IMR-90 (cell line): ENCODE results near the gene MCAM. TPM values are rescaled to one million over a fixed set of nuclear protein-coding genes. Genes with fewer than 3 reads are reported as not detected.

ENCODE experiments used
- ATAC-seq: fragments of 200-7000 bp; cut with Tn5 transposase; 2 replicates; pipeline ENCODE4 v1.9.1; 2020; ENCODE audit warnings: low read depth, mild to moderate bottlenecking, moderate library complexity
- BruUV-seq: library from RNA; stranded (reverse); fragments of 400-500 nt; replicated peaks from 2 replicates; lab custom pipeline; 2021; lab: Mats Ljungman, UMichigan
- CTCF ChIA-PET: fragments of 300-600 bp; formaldehyde crosslinking; extraction: SDS; loops from one replicate; lab custom pipeline; 2021; ENCODE audit warnings: antibody characterized with exemption; lab: Yijun Ruan, JAX
- POLR2A ChIA-PET: fragments of 300-600 bp; sonication (Branson Sonifier 250); formaldehyde crosslinking; loops from one replicate; lab custom pipeline; 2022; ENCODE audit warnings: antibody characterized with exemption; ENCODE audit not compliant: unreplicated experiment; lab: Charles Lee
- DNase-seq: peaks from one replicate; pipeline ENCODE4 v3.0.0; 2013
- H2AFZ ChIP-seq: replicated peaks from 2 replicates; pipeline ENCODE3; 2013; ENCODE audit warnings: low read length, mild to moderate bottlenecking; ENCODE audit not compliant: poor library complexity
- H2AK5ac ChIP-seq: 2 replicates; pipeline ENCODE4 v1.6.1; 2013; ENCODE audit warnings: low read depth, low read length, inconsistent platforms
- H2AK9ac ChIP-seq: replicated peaks from 2 replicates; pipeline ENCODE3; 2013; ENCODE audit warnings: mild to moderate bottlenecking, low read depth, low read length, moderate library complexity; ENCODE audit not compliant: poor library complexity
- H2BK120ac ChIP-seq: 2 replicates; pipeline ENCODE4 v1.6.1; 2013; ENCODE audit warnings: low read depth, low read length, inconsistent platforms
- H2BK15ac ChIP-seq: 3 replicates; pipeline ENCODE4 v1.6.1; 2013; ENCODE audit warnings: low read depth, low read length, inconsistent platforms
- H2BK20ac ChIP-seq: 2 replicates; pipeline ENCODE4 v1.6.1; 2013; ENCODE audit warnings: low read depth, mild to moderate bottlenecking, inconsistent platforms, low read length, moderate library complexity
- H2BK5ac ChIP-seq: 2 replicates; pipeline ENCODE4 v1.6.1; 2013; ENCODE audit warnings: mild to moderate bottlenecking, low read depth, low read length, inconsistent platforms; ENCODE audit not compliant: poor library complexity, severe bottlenecking
- H3K14ac ChIP-seq: replicated peaks from 2 replicates; pipeline ENCODE4 v1.6.1; 2013; ENCODE audit warnings: low read depth, low read length, inconsistent platforms
- H3K18ac ChIP-seq: 2 replicates; pipeline ENCODE4 v1.6.1; 2013; ENCODE audit warnings: low read depth, low read length, control low read depth
- H3K23ac ChIP-seq: 2 replicates; pipeline ENCODE4 v1.6.1; 2013; ENCODE audit warnings: low read depth, low read length, inconsistent platforms
- H3K27ac ChIP-seq: 2 replicates; pipeline ENCODE4 v1.5.1; 2013; ENCODE audit warnings: mild to moderate bottlenecking, control low read depth, low read length; ENCODE audit not compliant: insufficient read depth
- H3K27me3 ChIP-seq: 2 replicates; pipeline ENCODE4 v1.6.1; 2013; ENCODE audit warnings: low read length; ENCODE audit not compliant: control insufficient read depth, insufficient read depth
- H3K36me3 ChIP-seq: 2 replicates; pipeline ENCODE4 v1.6.1; 2013; ENCODE audit warnings: low read length, mixed read lengths; ENCODE audit not compliant: control insufficient read depth, insufficient read depth
- H3K4ac ChIP-seq: 2 replicates; pipeline ENCODE4 v1.6.1; 2013; ENCODE audit warnings: low read depth, low read length, inconsistent platforms
- H3K4me1 ChIP-seq: 2 replicates; pipeline ENCODE4 v1.6.1; 2013; ENCODE audit warnings: low read length, mixed read lengths; ENCODE audit not compliant: control insufficient read depth, insufficient read depth
- H3K4me2 ChIP-seq: 2 replicates; pipeline ENCODE4 v1.6.1; 2013; ENCODE audit warnings: low read depth, mild to moderate bottlenecking, control low read depth, low read length, moderate library complexity
- H3K4me3 ChIP-seq: 2 replicates; pipeline ENCODE4 v1.5.1; 2013; ENCODE audit warnings: low read depth, mild to moderate bottlenecking, control low read depth, low read length, moderate library complexity; ENCODE audit not compliant: insufficient read depth
- H3K56ac ChIP-seq: 2 replicates; pipeline ENCODE4 v1.6.1; 2013; ENCODE audit warnings: low read length, inconsistent platforms; ENCODE audit not compliant: insufficient read depth; ENCODE audit errors: extremely low read depth
- H3K79me1 ChIP-seq, 2 experiments: 2 replicates each; pipeline ENCODE4 v1.6.1; 2013; ENCODE audit warnings: low read length in 2 of 2, inconsistent platforms in 1 of 2, low read depth in 1 of 2
- H3K9ac ChIP-seq: 2 replicates; pipeline ENCODE4 v1.6.1; 2013; ENCODE audit warnings: low read depth, low read length, control low read depth
- H3K9me1 ChIP-seq: 2 replicates; pipeline ENCODE4 v1.6.1; 2013; ENCODE audit warnings: low read length, inconsistent platforms; ENCODE audit not compliant: insufficient read depth
- H3K9me3 ChIP-seq: 2 replicates; pipeline ENCODE4 v1.6.1; 2013; ENCODE audit warnings: low read length; ENCODE audit not compliant: control insufficient read depth, insufficient read depth
- H4K20me1 ChIP-seq: 2 replicates; pipeline ENCODE4 v1.6.1; 2013; ENCODE audit warnings: low read length, inconsistent platforms; ENCODE audit not compliant: insufficient read depth
- H4K5ac ChIP-seq: 2 replicates; pipeline ENCODE4 v1.6.1; 2013; ENCODE audit warnings: mild to moderate bottlenecking, low read depth, low read length, control low read depth
- H4K8ac ChIP-seq, 2 experiments: 2 replicates each; pipeline ENCODE4 v1.6.1; 2013; ENCODE audit warnings: low read depth in 2 of 2, low read length in 2 of 2, control low read depth in 1 of 2, inconsistent platforms in 1 of 2
- H4K91ac ChIP-seq: 2 replicates; pipeline ENCODE4 v1.6.1; 2013; ENCODE audit warnings: low read depth, low read length, inconsistent platforms; ENCODE audit not compliant: insufficient read depth
- MAFK ChIP-seq: IDR thresholded peaks from 2 replicates; pipeline ENCODE4 v1.6.1; 2012; ENCODE audit warnings: low read depth, low read length, improper control_type of control experiment
- MXI1 ChIP-seq: IDR thresholded peaks from 2 replicates; pipeline ENCODE4 v1.6.1; 2012; ENCODE audit warnings: low read depth, mild to moderate bottlenecking, low read length, moderate library complexity, borderline replicate concordance
- POLR2A ChIP-seq: IDR thresholded peaks from 2 replicates; pipeline ENCODE4 v1.6.1; 2012; ENCODE audit warnings: mild to moderate bottlenecking, low read depth, low read length
- WGBS, 2 experiments: methylation state at CpG; one replicate each; pipeline versions ENCODE4 v1.1.5 to v1.1.7; 2013; ENCODE audit warnings: missing lambda C conversion rate in 2 of 2; ENCODE audit not compliant: insufficient read length in 1 of 2; ENCODE audit errors: extremely low coverage in 2 of 2; 5-methylcytosine and 5-hydroxymethylcytosine counted together
- dilution Hi-C: fragments of 300-500 bp; cut with HindIII; formaldehyde crosslinking; loops from one replicate; pipeline ENCODE4 v1.14.3; 2018; ENCODE audit warnings: low sequenced_read_pairs; ENCODE audit not compliant: unreplicated experiment
- in situ Hi-C: fragments of 300-500 bp; cut with MboI; formaldehyde crosslinking; loops from 3 replicates; pipeline ENCODE4 v1.14.3; 2019; ENCODE audit warnings: low sequenced_read_pairs, inconsistent platforms, mixed read lengths
- intact Hi-C: fragments of 100-400 bp; cut with micrococcal nuclease; formaldehyde crosslinking; loops from 2 replicates; pipeline ENCODE4 v1.10.0; 2022
- polyA plus RNA-seq, 3 experiments: library from polyadenylated mRNA; depleted of rRNA; stranded (reverse); fragments of >200 nt; gene quantifications; 2 replicates each; pipeline ENCODE4 v1.2.3, GENCODE V29; 2012; ENCODE audit warnings: low replicate concordance in 1 of 3
- total RNA-seq: library from RNA; depleted of rRNA; stranded (reverse); fragments of >200 nt; gene quantifications from 2 replicates; pipeline ENCODE4 v1.2.3, GENCODE V29; 2012
- TF ChIP-seq, protein P1 (sequence below): conservative IDR thresholded peaks from 2 replicates; pipeline ENCODE4 v1.5.1; 2012; ENCODE audit warnings: mild to moderate bottlenecking, low read depth, low read length, improper control_type of control experiment
- TF ChIP-seq, protein P2 (sequence below): fragments of 150-350 bp; IDR thresholded peaks from 2 replicates; pipeline ENCODE4 v1.6.1; 2017; ENCODE audit warnings: mild to moderate bottlenecking, antibody characterized with exemption, low read length, low read depth
- TF ChIP-seq, protein P3 (sequence below): fragments of 150-350 bp; IDR thresholded peaks from 2 replicates; pipeline ENCODE4 v1.6.1; 2016; ENCODE audit warnings: low read depth, mild to moderate bottlenecking, low read length, moderate library complexity, borderline replicate concordance

The MCAM gene
- total and polyA plus RNA-seq, 2 of the 4 experiments (the other 2 are of a cell fraction) = 95.1 to 131 TPM

DNA sequence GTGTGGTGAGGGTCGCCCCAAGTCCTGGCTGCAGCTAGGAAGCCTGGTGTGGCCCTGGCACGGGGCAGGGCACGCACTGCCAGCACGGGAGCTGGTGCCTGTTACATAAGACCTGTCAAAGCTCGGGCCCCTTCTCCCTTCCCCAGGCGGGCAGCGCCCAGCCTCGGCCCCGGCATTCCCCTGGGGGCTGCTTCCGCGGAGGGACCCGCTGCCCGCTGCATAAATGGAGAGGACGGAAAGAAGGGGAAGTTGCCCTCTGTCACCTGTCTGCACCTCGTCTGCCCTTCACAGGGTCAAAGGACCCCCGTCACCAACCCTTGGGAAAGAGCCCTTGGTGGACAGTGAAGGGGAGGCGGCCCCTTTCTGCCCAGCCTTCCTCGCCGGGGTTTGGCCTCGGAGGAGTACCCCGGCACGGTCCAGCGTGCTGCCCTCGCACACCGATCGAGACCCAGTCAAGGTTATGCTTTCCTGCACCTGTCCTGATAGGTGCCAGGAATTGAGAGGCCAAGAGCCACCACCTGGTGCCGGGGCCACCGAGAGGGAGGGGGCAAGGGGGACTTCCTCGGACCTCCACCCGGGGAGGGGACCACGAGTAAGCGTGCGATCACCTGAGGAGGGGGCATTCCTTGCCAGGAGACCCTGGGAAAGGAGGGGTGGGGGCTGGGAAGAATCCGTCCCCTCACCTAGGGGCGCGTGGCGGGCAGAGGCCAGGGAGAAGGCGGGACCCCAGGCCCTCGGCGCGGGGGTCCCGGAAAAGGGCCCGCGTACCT, 46.3 kb upstream of the MCAM start:
- Histone ChIP-seq H3K36me3 (no peaks in the 10 kb centered on the region), H3K9ac (no peak overlapping the region), H2AK9ac (peak overlapping the region; percentile 62), H3K9me3 (no peaks in the 10 kb centered on the region), H3K4me2 (no peak overlapping the region; the same call in 1 of the 2 replicates), H3K9me1 (peaks cover 37% of the 10 kb centered on the region), H4K91ac (no peak overlapping the region), H4K5ac (no peak overlapping the region), H2BK15ac (no peak overlapping the region), H2BK120ac (no peak overlapping the region), H2AFZ (no peak overlapping the region), H2BK20ac (no peak overlapping the region), H2AK5ac (no peak overlapping the region), H3K14ac (no peak overlapping the region), H3K27ac (no peak overlapping the region), H3K23ac (no peak overlapping the region), H3K18ac (no peak overlapping the region), H3K56ac (no peak overlapping the region), H4K20me1 (peaks cover 12% of the 10 kb centered on the region), H3K4me3 (no peak overlapping the region), H3K4ac (no peak overlapping the region), H3K4me1 (peaks cover 27% of the 10 kb centered on the region), H2BK5ac (no peak overlapping the region), H3K79me1 (peaks cover 0 to 9% of the 10 kb centered on the region in 2 experiments; a peak in 1 of 4 replicates), H3K27me3 (no peaks in the 10 kb centered on the region), H4K8ac (no peak overlapping the region)
- dilution Hi-C loops = no loop called here
- ATAC-seq (no peak), DNase-seq (no peak)
- ChIA-PET CTCF (interaction anchor here (0.9 kb wide), 1 partner anchor 11 kb away, joined by 3 read pairs; no protein-coding TSS in a partner anchor), POLR2A (no interaction called here)
- no TSS peak for BruUV-seq
- TF ChIP-seq MXI1 (no peak), MAFK (no peak), POLR2A (no peak)
- TF ChIP-seq, protein P1, sequence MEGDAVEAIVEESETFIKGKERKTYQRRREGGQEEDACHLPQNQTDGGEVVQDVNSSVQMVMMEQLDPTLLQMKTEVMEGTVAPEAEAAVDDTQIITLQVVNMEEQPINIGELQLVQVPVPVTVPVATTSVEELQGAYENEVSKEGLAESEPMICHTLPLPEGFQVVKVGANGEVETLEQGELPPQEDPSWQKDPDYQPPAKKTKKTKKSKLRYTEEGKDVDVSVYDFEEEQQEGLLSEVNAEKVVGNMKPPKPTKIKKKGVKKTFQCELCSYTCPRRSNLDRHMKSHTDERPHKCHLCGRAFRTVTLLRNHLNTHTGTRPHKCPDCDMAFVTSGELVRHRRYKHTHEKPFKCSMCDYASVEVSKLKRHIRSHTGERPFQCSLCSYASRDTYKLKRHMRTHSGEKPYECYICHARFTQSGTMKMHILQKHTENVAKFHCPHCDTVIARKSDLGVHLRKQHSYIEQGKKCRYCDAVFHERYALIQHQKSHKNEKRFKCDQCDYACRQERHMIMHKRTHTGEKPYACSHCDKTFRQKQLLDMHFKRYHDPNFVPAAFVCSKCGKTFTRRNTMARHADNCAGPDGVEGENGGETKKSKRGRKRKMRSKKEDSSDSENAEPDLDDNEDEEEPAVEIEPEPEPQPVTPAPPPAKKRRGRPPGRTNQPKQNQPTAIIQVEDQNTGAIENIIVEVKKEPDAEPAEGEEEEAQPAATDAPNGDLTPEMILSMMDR = no peak
- TF ChIP-seq, protein P2, sequence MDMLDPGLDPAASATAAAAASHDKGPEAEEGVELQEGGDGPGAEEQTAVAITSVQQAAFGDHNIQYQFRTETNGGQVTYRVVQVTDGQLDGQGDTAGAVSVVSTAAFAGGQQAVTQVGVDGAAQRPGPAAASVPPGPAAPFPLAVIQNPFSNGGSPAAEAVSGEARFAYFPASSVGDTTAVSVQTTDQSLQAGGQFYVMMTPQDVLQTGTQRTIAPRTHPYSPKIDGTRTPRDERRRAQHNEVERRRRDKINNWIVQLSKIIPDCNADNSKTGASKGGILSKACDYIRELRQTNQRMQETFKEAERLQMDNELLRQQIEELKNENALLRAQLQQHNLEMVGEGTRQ = no peak
- TF ChIP-seq, protein P3, sequence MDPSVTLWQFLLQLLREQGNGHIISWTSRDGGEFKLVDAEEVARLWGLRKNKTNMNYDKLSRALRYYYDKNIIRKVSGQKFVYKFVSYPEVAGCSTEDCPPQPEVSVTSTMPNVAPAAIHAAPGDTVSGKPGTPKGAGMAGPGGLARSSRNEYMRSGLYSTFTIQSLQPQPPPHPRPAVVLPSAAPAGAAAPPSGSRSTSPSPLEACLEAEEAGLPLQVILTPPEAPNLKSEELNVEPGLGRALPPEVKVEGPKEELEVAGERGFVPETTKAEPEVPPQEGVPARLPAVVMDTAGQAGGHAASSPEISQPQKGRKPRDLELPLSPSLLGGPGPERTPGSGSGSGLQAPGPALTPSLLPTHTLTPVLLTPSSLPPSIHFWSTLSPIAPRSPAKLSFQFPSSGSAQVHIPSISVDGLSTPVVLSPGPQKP = no peak
- in situ Hi-C loops = loop anchor here (25.0 kb wide), 1 partner anchor 749 kb away; no protein-coding TSS in a partner anchor
- intact Hi-C loops = loop anchor here (10.0 kb wide), 1 partner anchor 362 kb away; the partner anchor contains the start of gene NECTIN1
- 63% methylated on average over 10 of the region's 44 CpGs; no CpG with 5 or more reads in 1 of the 2 experiments for WGBS, 2 experiments
